HepG2 (cell line): Measurements from ENCODE around the gene ARMC5. TPM values are rescaled to one million over a fixed set of nuclear protein-coding genes. Genes with fewer than 3 reads are reported as not detected.
A peak's percentile ranks its signal among the peaks of the same experiment; 100 is the strongest.

Experiments used
- DMAP1 ChIP-seq: IDR thresholded peaks from 2 replicates; pipeline ENCODE4 v1.6.1; 2016
- NAIF1 ChIP-seq: sonication (generic); formaldehyde crosslinking; IDR thresholded peaks from 2 replicates; pipeline ENCODE4 v1.5.0; 2020; ENCODE audit warnings: mild to moderate bottlenecking, missing genetic modification reagents, borderline replicate concordance
- SIX1 ChIP-seq: sonication (generic); formaldehyde crosslinking; IDR thresholded peaks from 2 replicates; pipeline ENCODE4 v1.4.0; 2020; ENCODE audit warnings: missing genetic modification reagents, borderline replicate concordance
- THAP9 ChIP-seq: sonication (generic); formaldehyde crosslinking; IDR thresholded peaks from 2 replicates; pipeline ENCODE4; 2020; ENCODE audit warnings: missing genetic modification reagents, mild to moderate bottlenecking, borderline replicate concordance
- ZMAT5 ChIP-seq: sonication (generic); formaldehyde crosslinking; IDR thresholded peaks from 2 replicates; pipeline ENCODE4 v1.5.0; 2020; ENCODE audit warnings: mild to moderate bottlenecking, low read depth, missing genetic modification reagents, borderline replicate concordance
- ZNF318 ChIP-seq: sonication (generic); formaldehyde crosslinking; IDR thresholded peaks from 2 replicates; pipeline ENCODE4 v1.4.0; 2020; ENCODE audit warnings: mild to moderate bottlenecking, missing genetic modification reagents
- ZSCAN25 ChIP-seq: sonication (generic); formaldehyde crosslinking; IDR thresholded peaks from 2 replicates; pipeline ENCODE4 v1.8.0; 2022; ENCODE audit warnings: mild to moderate bottlenecking, missing genetic modification reagents
- polyA plus RNA-seq, 8 experiments: library from polyadenylated mRNA; depleted of rRNA in 3 of 8; stranded (reverse) in 7 of 8; unstranded in 1 of 8; fragments of >200 nt; fragmentation: Illumina TruSeq in 4 of 8; extraction: Trizol in 4 of 8; gene quantifications; 2 replicates each; pipeline versions ENCODE4 v1.2.1 to v1.2.3, GENCODE V29; 2011 to 2016; ENCODE audit warnings: low read depth in 4 of 8, missing spikeins in 1 of 8, mixed read lengths in 1 of 8; ENCODE audit not compliant: insufficient read depth in 1 of 8
- total RNA-seq, 5 experiments: library from RNA; depleted of rRNA; stranded (reverse); fragments of >200 nt; fragmentation: Illumina TruSeq; extraction: Trizol; gene quantifications; 2 replicates each; pipeline ENCODE4 v1.2.3, GENCODE V29; 2016; ENCODE audit warnings: low read depth in 1 of 5
- TF ChIP-seq, protein P1 (sequence below): sonication (generic); formaldehyde crosslinking; IDR thresholded peaks from 2 replicates; pipeline ENCODE4 v1.4.0; 2020; ENCODE audit warnings: missing genetic modification reagents
- TF ChIP-seq, protein P2 (sequence below): sonication (generic); formaldehyde crosslinking; IDR thresholded peaks from 2 replicates; pipeline ENCODE4 v1.4.0; 2020; ENCODE audit warnings: missing genetic modification reagents, borderline replicate concordance

The ARMC5 gene
- total and polyA plus RNA-seq, 2 of the 13 experiments (the other 11 are each of a cell fraction or from before 2014, with no cell fraction given), result 10.8 to 22.3 TPM

DNA sequence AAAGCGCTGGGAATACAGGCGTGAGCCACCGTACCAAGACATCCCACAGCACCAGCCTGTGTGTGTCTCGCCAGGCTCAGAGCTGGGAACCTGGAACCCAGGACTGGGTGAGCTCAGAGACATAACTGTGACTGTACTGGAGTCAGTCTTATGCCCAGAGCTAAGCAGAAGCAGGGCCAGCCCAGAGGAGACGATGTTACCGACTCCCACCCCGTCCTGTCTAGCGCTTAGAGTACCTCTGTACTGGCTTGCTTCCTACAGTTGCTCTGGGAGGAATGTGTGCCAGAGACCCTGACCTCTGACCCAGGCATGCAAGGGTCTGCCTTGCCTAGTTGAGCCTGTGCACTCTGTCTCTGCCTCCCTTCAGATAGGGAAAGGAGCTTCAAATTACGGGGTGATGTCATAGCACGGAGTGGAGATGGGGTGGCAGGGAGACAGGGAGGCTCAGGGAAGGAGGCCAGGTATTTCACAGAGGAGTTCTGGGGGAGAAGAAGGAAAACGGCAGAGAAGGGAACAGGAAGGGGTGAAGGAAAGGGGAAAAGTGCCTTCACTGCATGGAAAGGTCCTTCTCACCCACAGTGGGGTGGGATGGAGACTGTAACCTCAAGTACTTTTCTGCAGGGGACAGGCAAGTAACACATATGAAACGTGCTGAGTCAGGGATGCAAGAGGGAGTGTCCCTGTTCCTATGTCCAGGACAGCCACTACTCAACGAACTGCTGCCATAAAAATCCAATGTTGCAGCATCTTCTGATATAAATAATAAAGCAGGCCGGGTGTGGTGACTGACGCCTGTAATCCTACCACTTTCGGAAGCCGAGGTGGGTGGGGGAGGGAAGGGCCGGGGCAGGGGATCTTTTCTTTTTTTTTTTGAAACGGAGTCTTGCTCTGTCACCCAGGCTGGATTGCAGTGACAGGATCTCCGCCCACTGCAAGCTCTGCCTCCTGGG, 5.8 kb upstream of the ARMC5 start (continued):
- no peak for TF ChIP-seq THAP9 (CRISPR knock-in tag)
- TF ChIP-seq DMAP1 (CRISPR knock-in tag), result peak; percentile 32; the same call in 1 of the 2 replicates
- TF ChIP-seq ZSCAN25, result peak; percentile 34; the same call in 1 of the 2 replicates
- peak; percentile 55; the same call in 1 of the 2 replicates for TF ChIP-seq SIX1 (CRISPR knock-in tag)
- TF ChIP-seq ZMAT5 (CRISPR knock-in tag), result no peak
- TF ChIP-seq, protein P1, sequence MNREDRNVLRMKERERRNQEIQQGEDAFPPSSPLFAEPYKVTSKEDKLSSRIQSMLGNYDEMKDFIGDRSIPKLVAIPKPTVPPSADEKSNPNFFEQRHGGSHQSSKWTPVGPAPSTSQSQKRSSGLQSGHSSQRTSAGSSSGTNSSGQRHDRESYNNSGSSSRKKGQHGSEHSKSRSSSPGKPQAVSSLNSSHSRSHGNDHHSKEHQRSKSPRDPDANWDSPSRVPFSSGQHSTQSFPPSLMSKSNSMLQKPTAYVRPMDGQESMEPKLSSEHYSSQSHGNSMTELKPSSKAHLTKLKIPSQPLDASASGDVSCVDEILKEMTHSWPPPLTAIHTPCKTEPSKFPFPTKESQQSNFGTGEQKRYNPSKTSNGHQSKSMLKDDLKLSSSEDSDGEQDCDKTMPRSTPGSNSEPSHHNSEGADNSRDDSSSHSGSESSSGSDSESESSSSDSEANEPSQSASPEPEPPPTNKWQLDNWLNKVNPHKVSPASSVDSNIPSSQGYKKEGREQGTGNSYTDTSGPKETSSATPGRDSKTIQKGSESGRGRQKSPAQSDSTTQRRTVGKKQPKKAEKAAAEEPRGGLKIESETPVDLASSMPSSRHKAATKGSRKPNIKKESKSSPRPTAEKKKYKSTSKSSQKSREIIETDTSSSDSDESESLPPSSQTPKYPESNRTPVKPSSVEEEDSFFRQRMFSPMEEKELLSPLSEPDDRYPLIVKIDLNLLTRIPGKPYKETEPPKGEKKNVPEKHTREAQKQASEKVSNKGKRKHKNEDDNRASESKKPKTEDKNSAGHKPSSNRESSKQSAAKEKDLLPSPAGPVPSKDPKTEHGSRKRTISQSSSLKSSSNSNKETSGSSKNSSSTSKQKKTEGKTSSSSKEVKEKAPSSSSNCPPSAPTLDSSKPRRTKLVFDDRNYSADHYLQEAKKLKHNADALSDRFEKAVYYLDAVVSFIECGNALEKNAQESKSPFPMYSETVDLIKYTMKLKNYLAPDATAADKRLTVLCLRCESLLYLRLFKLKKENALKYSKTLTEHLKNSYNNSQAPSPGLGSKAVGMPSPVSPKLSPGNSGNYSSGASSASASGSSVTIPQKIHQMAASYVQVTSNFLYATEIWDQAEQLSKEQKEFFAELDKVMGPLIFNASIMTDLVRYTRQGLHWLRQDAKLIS (CRISPR knock-in tag), result no peak
- TF ChIP-seq ZNF318 (CRISPR knock-in tag), result no peak
- TF ChIP-seq, protein P2, sequence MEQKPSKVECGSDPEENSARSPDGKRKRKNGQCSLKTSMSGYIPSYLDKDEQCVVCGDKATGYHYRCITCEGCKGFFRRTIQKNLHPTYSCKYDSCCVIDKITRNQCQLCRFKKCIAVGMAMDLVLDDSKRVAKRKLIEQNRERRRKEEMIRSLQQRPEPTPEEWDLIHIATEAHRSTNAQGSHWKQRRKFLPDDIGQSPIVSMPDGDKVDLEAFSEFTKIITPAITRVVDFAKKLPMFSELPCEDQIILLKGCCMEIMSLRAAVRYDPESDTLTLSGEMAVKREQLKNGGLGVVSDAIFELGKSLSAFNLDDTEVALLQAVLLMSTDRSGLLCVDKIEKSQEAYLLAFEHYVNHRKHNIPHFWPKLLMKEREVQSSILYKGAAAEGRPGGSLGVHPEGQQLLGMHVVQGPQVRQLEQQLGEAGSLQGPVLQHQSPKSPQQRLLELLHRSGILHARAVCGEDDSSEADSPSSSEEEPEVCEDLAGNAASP (CRISPR knock-in tag), result no peak
- no peak for TF ChIP-seq NAIF1
